Caco-2 (cell line): Measurements from ENCODE around the gene NAV3. TPM values are rescaled to one million over a fixed set of nuclear protein-coding genes. Genes with fewer than 3 reads are reported as not detected.

Experiments used
- BruUV-seq: library from RNA; stranded (reverse); fragments of 400-500 nt; replicated peaks from 2 replicates; lab custom pipeline; 2021; lab: Mats Ljungman, UMichigan
- CTCF ChIA-PET: fragments of 300-600 bp; sonication (Branson Sonifier 250); formaldehyde crosslinking; loops from one replicate; lab custom pipeline; 2022; ENCODE audit warnings: antibody characterized with exemption; lab: Charles Lee
- POLR2A ChIA-PET: fragments of 300-600 bp; sonication (Branson Sonifier 250); formaldehyde crosslinking; loops from one replicate; lab custom pipeline; 2022; ENCODE audit warnings: antibody characterized with exemption; lab: Charles Lee
- DNase-seq, 2 experiments: peaks; one replicate each; pipeline versions ENCODE4 v3.0.0 to v3.0.0-alpha.2; 2020 to 2022
- H3K27me3 ChIP-seq: replicated peaks from 2 replicates; pipeline ENCODE4 v1.6.0; 2011; ENCODE audit warnings: low read length; ENCODE audit not compliant: control insufficient read depth, insufficient read depth
- H3K36me3 ChIP-seq: 2 replicates; pipeline ENCODE4 v1.5.1; 2011; ENCODE audit warnings: low read length; ENCODE audit not compliant: control insufficient read depth, insufficient read depth
- H3K4me1 ChIP-seq: fragments of 250-450 bp; sonication (Bioruptor Pico); 2 replicates; pipeline ENCODE4 v1.5.1; 2020; ENCODE audit warnings: mild to moderate bottlenecking
- H3K4me3 ChIP-seq: 2 replicates; pipeline ENCODE4 v1.5.1; 2011; ENCODE audit warnings: low read depth, mild to moderate bottlenecking, control low read depth, low read length
- H3K9me3 ChIP-seq: fragments of 250-450 bp; sonication (Bioruptor Pico); 2 replicates; pipeline ENCODE4 v1.5.1; 2020; ENCODE audit warnings: mild to moderate bottlenecking, moderate library complexity
- H3K27ac Mint-ChIP-seq: one replicate; pipeline ENCODE4 v1.8.0; 2022; ENCODE audit warnings: mixed read lengths; ENCODE audit not compliant: unreplicated experiment
- H3K27me3 Mint-ChIP-seq: one replicate; pipeline ENCODE4 v1.8.0; 2022; ENCODE audit warnings: mixed read lengths; ENCODE audit not compliant: insufficient read depth, unreplicated experiment
- H3K36me3 Mint-ChIP-seq: one replicate; pipeline ENCODE4 v1.8.0; 2022; ENCODE audit warnings: mild to moderate bottlenecking, mixed read lengths; ENCODE audit not compliant: insufficient read depth, unreplicated experiment
- H3K4me1 Mint-ChIP-seq: one replicate; pipeline ENCODE4 v1.8.0; 2022; ENCODE audit warnings: low read depth, mixed read lengths; ENCODE audit not compliant: unreplicated experiment
- H3K4me3 Mint-ChIP-seq: one replicate; pipeline ENCODE4 v1.8.0; 2022; ENCODE audit warnings: mild to moderate bottlenecking, moderate library complexity, mixed read lengths; ENCODE audit not compliant: unreplicated experiment
- H3K9me3 Mint-ChIP-seq: one replicate; pipeline ENCODE4 v1.8.0; 2022; ENCODE audit warnings: mixed read lengths; ENCODE audit not compliant: unreplicated experiment
- intact Hi-C: fragments of 100-400 bp; cut with micrococcal nuclease; formaldehyde crosslinking; loops from one replicate; pipeline ENCODE4 v1.10.0; 2022; ENCODE audit not compliant: unreplicated experiment
- total RNA-seq: library from RNA; stranded (reverse); gene quantifications from 2 replicates; pipeline ENCODE4 v1.2.3, GENCODE V29; 2022
- TF ChIP-seq, protein P1 (sequence below), 2 experiments: fragments of 200-600 bp in 1 of 2; IDR thresholded peaks; 1 replicate in 1 of 2; 2 replicates in 1 of 2; pipeline versions ENCODE4 v1.5.1 to v1.8.0; 2011 to 2022; ENCODE audit warnings: antibody characterized with exemption in 1 of 2, control low read depth in 1 of 2, inconsistent platforms in 1 of 2, low read depth in 1 of 2, low read length in 1 of 2, mild to moderate bottlenecking in 1 of 2, moderate library complexity in 1 of 2; ENCODE audit not compliant: insufficient read depth in 1 of 2, severe bottlenecking in 1 of 2, unreplicated experiment in 1 of 2

NAV3 gene
- total RNA-seq, 1 experiment from 2014 or later, result 0.45 TPM

DNA sequence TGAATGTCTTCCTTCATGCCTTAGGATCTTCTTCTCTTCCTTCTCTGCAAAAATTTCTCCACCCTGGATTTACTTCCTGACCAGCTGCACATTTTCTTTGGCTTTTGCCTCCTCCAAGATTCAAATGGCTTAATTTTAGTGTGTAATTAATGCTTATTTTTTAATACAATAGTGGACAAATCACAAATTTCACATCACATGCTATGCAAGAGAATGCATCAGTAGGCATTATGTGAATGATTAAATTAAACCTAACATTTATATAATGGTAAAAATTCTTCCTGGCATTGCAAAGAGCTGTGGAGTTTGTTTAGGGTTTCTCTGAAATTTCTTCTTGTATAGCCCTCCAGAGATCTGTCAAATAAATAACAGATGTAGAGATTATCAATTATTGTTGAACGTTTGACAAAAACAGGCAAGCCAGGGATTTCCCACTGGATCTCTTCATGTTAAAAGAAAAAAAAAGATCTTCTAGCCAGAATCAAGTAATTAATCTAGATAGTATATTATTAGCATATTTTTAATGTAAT is 84.4 kb downstream of the NAV3 start:
- intact Hi-C loops, result no loop called here
- Histone ChIP-seq H3K36me3 (no peaks in the 10 kb centered on the region), H3K9me3 (no peaks in the 10 kb centered on the region), H3K4me3 (no peak overlapping the region), H3K27me3 (no peaks in the 10 kb centered on the region), H3K4me1 (no peaks in the 10 kb centered on the region)
- Mint-ChIP-seq H3K4me3 (no peak overlapping the region), H3K27me3 (peaks cover 7% of the 10 kb centered on the region), H3K27ac (no peak overlapping the region), H3K9me3 (no peaks in the 10 kb centered on the region), H3K36me3 (no peaks in the 10 kb centered on the region), H3K4me1 (no peaks in the 10 kb centered on the region)
- ChIA-PET CTCF (no interaction called here), POLR2A (no interaction called here)
- DNase-seq, result no peak
- TF ChIP-seq, protein P1, sequence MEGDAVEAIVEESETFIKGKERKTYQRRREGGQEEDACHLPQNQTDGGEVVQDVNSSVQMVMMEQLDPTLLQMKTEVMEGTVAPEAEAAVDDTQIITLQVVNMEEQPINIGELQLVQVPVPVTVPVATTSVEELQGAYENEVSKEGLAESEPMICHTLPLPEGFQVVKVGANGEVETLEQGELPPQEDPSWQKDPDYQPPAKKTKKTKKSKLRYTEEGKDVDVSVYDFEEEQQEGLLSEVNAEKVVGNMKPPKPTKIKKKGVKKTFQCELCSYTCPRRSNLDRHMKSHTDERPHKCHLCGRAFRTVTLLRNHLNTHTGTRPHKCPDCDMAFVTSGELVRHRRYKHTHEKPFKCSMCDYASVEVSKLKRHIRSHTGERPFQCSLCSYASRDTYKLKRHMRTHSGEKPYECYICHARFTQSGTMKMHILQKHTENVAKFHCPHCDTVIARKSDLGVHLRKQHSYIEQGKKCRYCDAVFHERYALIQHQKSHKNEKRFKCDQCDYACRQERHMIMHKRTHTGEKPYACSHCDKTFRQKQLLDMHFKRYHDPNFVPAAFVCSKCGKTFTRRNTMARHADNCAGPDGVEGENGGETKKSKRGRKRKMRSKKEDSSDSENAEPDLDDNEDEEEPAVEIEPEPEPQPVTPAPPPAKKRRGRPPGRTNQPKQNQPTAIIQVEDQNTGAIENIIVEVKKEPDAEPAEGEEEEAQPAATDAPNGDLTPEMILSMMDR (IDR thresholded peaks at IDR 0.05; ENCODE audit: insufficient read depth in 1 of 2, low read depth in 1 of 2, low read length in 1 of 2, severe bottlenecking in 1 of 2, unreplicated experiment in 1 of 2), result no peak
- BruUV-seq, result no TSS peak

DNA sequence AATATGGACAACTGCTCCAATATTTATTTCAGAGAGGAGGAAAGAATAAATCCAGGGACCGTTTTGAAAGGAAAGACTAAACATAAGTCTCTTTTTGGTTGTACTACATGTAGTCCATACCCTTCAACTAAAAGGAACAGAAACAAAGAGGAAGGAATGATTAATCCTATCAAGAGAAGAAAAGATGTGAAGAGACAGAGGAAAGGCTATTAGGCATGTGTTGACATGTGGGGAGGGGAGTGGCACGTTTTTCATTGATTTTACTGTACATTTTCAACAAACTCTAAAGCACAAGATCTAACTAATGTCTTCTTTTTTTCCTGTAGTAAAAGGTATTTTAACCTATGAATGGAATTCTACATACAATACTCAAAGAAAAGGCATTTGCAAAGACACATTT is 85.6 kb downstream of the NAV3 start:
- Histone ChIP-seq H3K27me3 (no peaks in the 10 kb centered on the region), H3K4me1 (no peaks in the 10 kb centered on the region), H3K4me3 (no peak overlapping the region), H3K36me3 (no peaks in the 10 kb centered on the region), H3K9me3 (no peaks in the 10 kb centered on the region)
- H3K27me3 Mint-ChIP-seq, result peaks cover 7% of the 10 kb centered on the region
- H3K27ac Mint-ChIP-seq, result no peak overlapping the region
- BruUV-seq, result no TSS peak
- H3K36me3 Mint-ChIP-seq, result no peaks in the 10 kb centered on the region
- no peak for DNase-seq
- ChIA-PET POLR2A (no interaction called here), CTCF (no interaction called here)
- H3K9me3 Mint-ChIP-seq, result no peaks in the 10 kb centered on the region
- H3K4me3 Mint-ChIP-seq, result no peak overlapping the region
- TF ChIP-seq, protein P1 (IDR thresholded peaks at IDR 0.05; ENCODE audit: insufficient read depth in 1 of 2, low read depth in 1 of 2, low read length in 1 of 2, severe bottlenecking in 1 of 2, unreplicated experiment in 1 of 2), result no peak
- H3K4me1 Mint-ChIP-seq, result no peaks in the 10 kb centered on the region
- intact Hi-C loops, result no loop called here

DNA sequence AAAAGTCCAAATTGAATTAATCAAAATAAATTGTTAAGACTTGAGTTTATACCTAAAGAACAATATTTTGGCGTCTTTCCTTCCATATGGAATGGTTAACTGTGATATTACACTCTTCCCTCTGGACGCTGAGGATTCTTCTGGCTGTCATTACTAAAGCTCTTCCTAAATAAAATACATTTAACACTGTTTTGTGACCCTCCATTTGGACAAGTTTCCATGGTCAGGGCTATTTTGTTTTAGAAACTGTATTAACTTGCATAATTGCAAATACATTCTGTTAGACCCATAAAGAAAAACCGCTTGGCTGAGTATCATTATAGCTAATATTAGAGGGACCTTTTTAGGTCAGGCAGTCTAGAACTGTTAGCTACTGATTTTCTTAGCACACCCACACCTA is 87.4 kb downstream of the NAV3 start:
- H3K4me1 Mint-ChIP-seq, result no peaks in the 10 kb centered on the region
- TF ChIP-seq, protein P1 (IDR thresholded peaks at IDR 0.05; ENCODE audit: insufficient read depth in 1 of 2, low read depth in 1 of 2, low read length in 1 of 2, severe bottlenecking in 1 of 2, unreplicated experiment in 1 of 2), result no peak
- DNase-seq, result no peak
- no TSS peak for BruUV-seq
- ChIA-PET CTCF (no interaction called here), POLR2A (no interaction called here)
- no peaks in the 10 kb centered on the region for H3K9me3 ChIP-seq
- H3K4me1 ChIP-seq, result no peaks in the 10 kb centered on the region
- no peak overlapping the region for H3K27ac Mint-ChIP-seq
- no peaks in the 10 kb centered on the region for H3K36me3 Mint-ChIP-seq
- H3K27me3 Mint-ChIP-seq, result peaks cover 7% of the 10 kb centered on the region
- H3K4me3 ChIP-seq, result no peak overlapping the region
- intact Hi-C loops, result no loop called here
- no peaks in the 10 kb centered on the region for H3K27me3 ChIP-seq
- H3K36me3 ChIP-seq, result no peaks in the 10 kb centered on the region
- no peak overlapping the region for H3K4me3 Mint-ChIP-seq
- H3K9me3 Mint-ChIP-seq, result no peaks in the 10 kb centered on the region
